CD4-positive, alpha-beta T cell treated with Interleukin-4 for 1 hour (primary cell): ENCODE measurements around the gene ARHGEF1.
A peak's percentile ranks its signal among the peaks of the same experiment; 100 is the strongest.

ENCODE experiments used
- DNase-seq, 2 donors: peaks; one replicate each; pipeline ENCODE4 v3.0.0-alpha.2; 2020 to 2022

Gene ARHGEF1

GRCh38 chr19:41882568-41883462, at the start of gene ARHGEF1:
TSS of gene ARHGEF1 (plus strand) at chr19:41883184. CDS start at chr19:41888083, 4,899 bp downstream.
- peak; percentile 53 to 54 for DNase-seq

GRCh38 chr19:41837981-41838708, 44.8 kb upstream of the ARHGEF1 start:
- DNase-seq, result no peak

- DNase-seq, result no peak
Measured at GRCh38 chr19:41839211-41839610, 43.8 kb upstream of the ARHGEF1 start.

GRCh38 chr19:41843371-41843770, 39.6 kb upstream of the ARHGEF1 start:
- DNase-seq, result no peak

DNA sequence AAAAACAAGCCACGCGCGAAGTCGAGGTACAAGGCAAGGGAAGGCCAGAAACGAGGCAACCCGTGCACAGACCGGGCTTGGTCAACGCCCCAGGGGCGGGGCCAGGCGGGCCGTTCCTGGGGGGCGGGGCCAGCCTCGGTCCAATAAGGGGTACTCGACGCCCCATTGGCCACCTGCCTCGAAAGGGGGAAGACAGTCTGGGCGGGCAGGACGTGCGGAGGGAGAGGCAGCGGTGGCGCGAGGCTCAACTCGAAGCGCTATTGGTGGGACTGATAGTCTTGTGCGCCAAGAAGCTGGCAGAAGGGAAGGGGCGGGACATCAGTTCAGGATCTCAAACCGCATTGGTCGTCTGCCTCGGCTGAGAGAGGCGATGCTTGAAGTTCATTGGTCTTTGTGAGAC, 38.4 kb upstream of the ARHGEF1 start, which contains the start of gene LYPD4:
LYPD4 (minus strand) TSS at position 83 of the 400 bp plus-strand sequence. CDS start 5,398 bp downstream, outside the sequence.
- DNase-seq, result no peak

GRCh38 chr19:41845001-41845050, 38.2 kb upstream of the ARHGEF1 start, which contains the start of gene DMRTC2:
TSS of gene DMRTC2 (plus strand) at chr19:41845042. CDS start at chr19:41847429, 2,387 bp downstream.
- no peak for DNase-seq

- DNase-seq, result no peak
Measured at GRCh38 chr19:41845051-41845590, 37.9 kb upstream of the ARHGEF1 start.

GRCh38 chr19:41847351-41848105, 35.5 kb upstream of the ARHGEF1 start:
- DNase-seq, result no peak

DNA sequence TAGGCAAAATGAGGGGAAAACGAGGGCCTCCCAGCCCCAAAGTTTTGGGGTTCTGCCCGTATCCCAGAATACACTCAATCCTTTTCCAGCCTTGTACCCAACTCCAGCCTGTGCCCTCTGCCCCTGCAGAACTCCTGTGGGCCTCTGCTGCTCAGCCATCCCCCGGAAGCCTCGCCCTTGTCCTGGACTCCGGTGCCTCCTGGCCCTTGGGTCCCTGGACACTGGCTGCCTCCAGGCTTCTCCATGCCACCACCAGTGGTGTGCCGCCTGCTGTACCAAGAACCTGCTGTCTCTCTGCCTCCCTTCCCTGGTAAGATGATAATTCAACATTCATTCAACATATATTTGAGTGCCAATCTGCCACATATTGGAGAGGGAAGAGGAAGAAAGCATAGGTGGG, 34.3 kb upstream of the ARHGEF1 start:
- no peak for DNase-seq

- DNase-seq, result no peak
Measured at GRCh38 chr19:41849067-41849466, 33.9 kb upstream of the ARHGEF1 start.

DNA sequence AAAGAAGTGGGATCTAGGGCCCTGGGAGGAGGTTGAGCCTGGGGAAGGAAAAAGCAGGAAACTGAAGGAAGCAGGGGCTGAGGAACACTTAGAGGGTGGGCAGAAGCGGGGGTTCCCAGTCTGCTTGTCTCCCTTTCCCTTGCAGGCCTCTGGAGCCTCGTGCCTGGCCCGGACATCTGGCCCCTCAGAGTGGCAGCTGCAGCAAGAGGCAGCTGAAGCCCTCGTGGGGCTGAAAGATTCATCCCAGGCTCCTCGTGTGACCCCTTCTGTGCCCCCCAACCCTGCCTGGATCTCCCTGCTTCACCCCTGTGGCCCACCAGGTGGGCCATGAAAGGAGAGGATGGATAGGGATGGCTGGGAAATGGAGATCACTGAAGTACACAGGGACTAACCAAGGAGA, 32.6 kb upstream of the ARHGEF1 start:
- DNase-seq, result no peak

DNA sequence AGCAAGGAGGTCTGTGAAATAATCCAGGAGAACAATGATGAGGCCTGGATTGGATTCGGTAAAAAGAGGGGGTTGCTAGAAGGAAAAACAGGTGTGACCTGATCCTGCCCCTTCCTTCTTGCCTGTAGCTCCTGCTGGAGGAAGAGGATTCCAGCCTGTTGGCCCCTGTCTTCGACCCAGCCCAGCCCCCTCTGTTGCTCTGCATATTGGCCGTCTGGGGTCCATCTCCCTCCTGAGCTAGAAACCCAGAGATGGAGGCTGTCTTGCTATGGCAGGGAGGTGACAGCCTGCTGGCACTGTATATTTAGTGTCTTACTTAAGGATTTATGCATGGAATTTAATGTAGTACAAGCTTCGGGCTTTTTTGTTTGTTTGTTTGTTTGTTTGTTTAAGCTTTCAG, 31.5 kb upstream of the ARHGEF1 start:
- DNase-seq, result no peak

- DNase-seq, result no peak
Measured at GRCh38 chr19:41853344-41853743, 29.6 kb upstream of the ARHGEF1 start.

- DNase-seq, result no peak
Measured at GRCh38 chr19:41853768-41854167, 29.2 kb upstream of the ARHGEF1 start.

DNA sequence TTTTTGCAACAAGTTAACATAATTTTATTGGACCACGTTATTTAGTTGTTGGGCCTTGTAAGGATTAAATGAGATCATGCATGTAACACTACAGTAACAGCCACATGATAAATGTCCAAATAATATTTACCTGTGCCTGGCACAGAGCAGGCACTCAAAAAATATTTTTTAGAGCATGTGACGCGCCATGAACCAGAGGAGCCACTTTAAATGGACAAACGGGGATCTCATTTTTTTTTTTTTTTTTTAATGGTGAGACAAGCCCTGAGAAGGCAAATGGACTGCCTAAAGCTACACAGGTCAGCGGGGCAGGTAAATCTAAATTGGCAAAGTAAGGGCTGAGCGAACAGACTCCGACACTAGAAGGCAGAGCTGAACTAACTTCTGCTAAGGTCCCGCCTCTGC, 23.8 kb upstream of the ARHGEF1 start:
- no peak for DNase-seq

DNA sequence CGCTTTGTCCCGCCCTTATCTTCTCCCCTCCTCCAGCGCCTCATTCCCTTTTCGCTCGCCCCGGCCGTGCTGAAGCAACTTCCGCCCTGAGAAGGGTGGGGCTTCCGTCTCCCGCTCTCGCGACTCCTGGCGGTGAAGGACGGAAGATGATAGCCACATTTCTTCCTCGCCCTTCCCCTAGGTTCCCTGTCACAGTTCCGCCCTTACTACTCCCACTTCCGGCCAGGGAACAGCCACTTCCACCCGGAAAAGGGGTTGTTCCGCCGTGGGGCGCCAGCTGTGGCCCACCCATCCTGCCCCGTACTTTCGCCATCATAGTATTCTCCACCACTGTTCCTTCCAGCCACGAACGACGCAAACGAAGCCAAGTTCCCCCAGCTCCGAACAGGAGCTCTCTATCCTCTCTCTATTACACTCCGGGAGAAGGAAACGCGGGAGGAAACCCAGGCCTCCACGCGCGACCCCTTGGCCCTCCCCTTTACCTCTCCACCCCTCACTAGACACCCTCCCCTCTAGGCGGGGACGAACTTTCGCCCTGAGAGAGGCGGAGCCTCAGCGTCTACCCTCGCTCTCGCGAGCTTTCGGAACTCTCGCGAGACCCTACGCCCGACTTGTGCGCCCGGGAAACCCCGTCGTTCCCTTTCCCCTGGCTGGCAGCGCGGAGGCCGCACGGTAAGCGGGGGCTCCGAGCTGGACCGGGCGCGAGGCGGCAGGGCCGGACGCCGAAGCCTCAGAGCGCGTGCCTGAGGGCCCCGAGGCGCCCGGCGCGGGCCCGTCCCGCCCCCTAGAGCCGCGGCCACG, 23.2 kb upstream of the ARHGEF1 start, which contains the start of gene RPS19:
RPS19 (plus strand) TSS at position 638 of the 801 bp plus-strand sequence. CDS start 520 bp downstream, outside the sequence.
- DNase-seq, result peak; percentile 98 to 99

- no peak for DNase-seq
Measured at GRCh38 chr19:41860419-41861115, 22.4 kb upstream of the ARHGEF1 start.

DNA sequence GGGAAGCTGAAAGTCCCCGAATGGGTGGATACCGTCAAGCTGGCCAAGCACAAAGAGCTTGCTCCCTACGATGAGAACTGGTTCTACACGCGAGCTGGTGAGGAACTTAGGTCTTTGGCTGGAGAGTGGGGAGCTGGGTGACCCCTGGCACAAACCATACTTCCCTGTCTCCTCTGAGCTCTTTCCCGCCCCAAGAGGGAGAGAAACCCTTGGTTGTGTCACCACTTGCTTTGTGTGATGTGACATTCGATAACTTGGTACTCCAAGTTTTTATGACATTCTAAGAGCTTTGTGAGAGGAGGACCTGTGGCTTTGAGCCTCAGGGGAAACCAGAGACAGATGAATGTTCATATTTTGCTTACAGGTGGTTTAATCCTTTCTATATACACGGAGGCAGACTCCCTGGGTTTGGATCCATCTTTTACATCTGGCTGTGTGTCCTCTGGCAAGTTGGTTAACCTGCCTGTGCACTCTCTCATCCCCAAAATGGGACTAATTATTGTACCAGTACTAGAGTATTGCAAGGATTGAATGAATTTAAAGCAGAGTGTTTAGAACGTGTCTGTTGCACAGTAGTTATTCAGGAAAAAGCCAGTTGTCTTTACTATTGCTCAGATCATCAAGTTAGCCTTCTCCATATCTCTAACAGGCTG, 21.7 kb upstream of the ARHGEF1 start:
- DNase-seq, result no peak

- DNase-seq, result no peak
Measured at GRCh38 chr19:41861846-41862245, 21.1 kb upstream of the ARHGEF1 start.

GRCh38 chr19:41862445-41862986, 20.5 kb upstream of the ARHGEF1 start:
- DNase-seq, result no peak
